Prostate gland (tissue), 2 donors: ENCODE results near the gene TFE3. TPM values are rescaled to one million over a fixed set of nuclear protein-coding genes. Genes with fewer than 3 reads are reported as not detected.

Experiments
- small RNA-seq, 2 donors: library from RNA; depleted of rRNA; stranded (forward); fragments of <200 nt; gene quantifications; one replicate each; pipeline ENCODE3, GENCODE V24; 2016
- total RNA-seq, 2 donors: library from RNA; depleted of rRNA; stranded (reverse); fragments of >200 nt; gene quantifications; one replicate each; pipeline ENCODE4 v1.1.0, GENCODE V29; 2016

Gene TFE3
- total RNA-seq, 2 donors from 2014 or later: 44.6 to 88.4 TPM

Small RNA genes within 50 kb of the gene (small RNA-seq; reads per million reads assigned to genes)
- 0 to 0.09 reads per million in 2 donors for gene RNU4-52P

Other genes starting within 250 kb of the TFE3 start
- gene HDAC6, start 241.3 kb downstream of the TFE3 start, total RNA-seq: 100 to 1,000 TPM; 102 to 113 TPM
- gene ERAS, start 216.8 kb downstream of the TFE3 start, total RNA-seq: not detected
- gene PCSK1N, start 207.7 kb downstream of the TFE3 start, total RNA-seq: 10 to 100 TPM; 45.4 to 77.7 TPM
- gene TIMM17B, start 145.6 kb downstream of the TFE3 start, total RNA-seq: 10 to 100 TPM; 58.2 to 85.8 TPM
- 10 to 100 TPM; 37.1 to 76.6 TPM for gene PQBP1, start 145.4 kb downstream of the TFE3 start, total RNA-seq
- gene SLC35A2, start 131.7 kb downstream of the TFE3 start, total RNA-seq: 10 to 100 TPM; 29.7 to 39.0 TPM
- 10 to 100 TPM; 12.1 to 23.5 TPM for gene PIM2, start 124.3 kb downstream of the TFE3 start, total RNA-seq
- gene OTUD5, start 85.8 kb downstream of the TFE3 start, total RNA-seq: 10 to 100 TPM; 44.1 to 84.2 TPM
- gene KCND1, start 71.5 kb downstream of the TFE3 start, total RNA-seq: 1 to 10 TPM in 1 of 2 donors, under 1 TPM in 1; 0.23 to 1.9 TPM
- 10 to 100 TPM; 26.9 to 62.4 TPM for gene GRIPAP1, start 41.1 kb downstream of the TFE3 start, total RNA-seq
- 10 to 100 TPM; 12.3 to 15.0 TPM for gene CCDC120, start 15.6 kb upstream of the TFE3 start, total RNA-seq
- 10 to 100 TPM; 13.9 to 42.9 TPM for gene PRAF2, start 30.6 kb upstream of the TFE3 start, total RNA-seq
- gene WDR45, start 36.5 kb upstream of the TFE3 start, total RNA-seq: 10 to 100 TPM; 67.8 to 93.6 TPM
- 10 to 100 TPM; 21.2 to 28.7 TPM for gene GPKOW, start 80.4 kb upstream of the TFE3 start, total RNA-seq
- gene MAGIX, start 119.4 kb upstream of the TFE3 start, total RNA-seq: 10 to 100 TPM; 16.0 to 16.6 TPM
- gene PLP2, start 128.5 kb upstream of the TFE3 start, total RNA-seq: 10 to 100 TPM; 24.3 to 34.7 TPM
- gene PRICKLE3, start 143.0 kb upstream of the TFE3 start, total RNA-seq: 10 to 100 TPM; 17.4 to 20.5 TPM
- gene SYP, start 156.8 kb upstream of the TFE3 start, total RNA-seq: 1 to 10 TPM in 1 of 2 donors, under 1 TPM in 1; 0.55 to 5.2 TPM
- gene CACNA1F, start 190.0 kb upstream of the TFE3 start, total RNA-seq: under 1 TPM in 1 of 2 donors, not detected in 1; 0.17 TPM
- 10 to 100 TPM; 21.8 to 25.0 TPM for gene CCDC22, start 192.1 kb upstream of the TFE3 start, total RNA-seq
- 1 to 10 TPM in 1 of 2 donors, under 1 TPM in 1; 0.36 to 1.4 TPM for gene FOXP3, start 221.4 kb upstream of the TFE3 start, total RNA-seq
- 10 to 100 TPM in 1 of 2 donors, 1 to 10 TPM in 1; 3.9 to 24.9 TPM for gene PPP1R3F, start 226.4 kb upstream of the TFE3 start, total RNA-seq